ENCODE results near the gene ADM. TPM values are rescaled to one million over a fixed set of nuclear protein-coding genes. Genes with fewer than 3 reads are reported as not detected.

The ADM gene
- total RNA-seq, 1 donor from 2014 or later = 239 TPM

DNA sequence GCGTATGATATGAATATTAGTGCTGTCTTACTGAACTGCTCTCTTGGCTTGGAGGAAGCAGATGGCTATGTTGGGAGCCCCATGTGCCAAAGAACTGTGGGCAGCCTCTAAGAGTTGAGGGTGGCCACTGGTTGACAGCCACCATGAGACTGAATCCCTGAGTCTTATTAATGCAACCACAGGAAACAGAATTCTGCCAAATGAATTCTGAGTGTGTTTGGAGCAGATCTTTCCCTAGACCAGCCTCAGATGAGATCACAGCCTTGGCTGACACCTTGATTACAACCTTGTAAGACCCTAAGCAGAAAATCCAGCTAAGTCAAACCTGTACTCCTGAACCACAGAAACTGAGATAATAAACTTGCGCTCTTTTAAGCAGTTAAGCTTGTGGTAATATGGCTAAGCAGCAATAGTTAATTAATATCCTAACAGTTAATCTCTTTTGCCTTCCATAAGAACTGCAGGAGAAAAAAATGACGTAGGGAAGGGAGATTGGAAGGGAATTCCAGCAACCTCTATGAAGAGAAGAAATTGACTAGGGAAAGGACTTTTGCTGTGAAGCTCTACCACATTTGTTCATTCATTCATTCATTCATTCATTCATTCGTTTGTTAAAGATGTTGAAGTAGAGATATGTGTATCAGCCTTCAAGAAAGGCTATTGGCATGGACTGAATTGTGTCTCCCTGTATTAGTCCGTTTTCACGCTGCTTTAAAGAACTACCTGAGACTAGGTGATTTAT is 26.8 kb downstream of the ADM start:
- Mint-ChIP-seq H3K36me3 (ENCODE audit: unreplicated experiment) (no peaks in the 10 kb centered on the region), H3K27me3 (ENCODE audit: unreplicated experiment) (no peaks in the 10 kb centered on the region), H3K9me3 (ENCODE audit: unreplicated experiment) (no peaks in the 10 kb centered on the region), H3K27ac (ENCODE audit: unreplicated experiment) (no peak overlapping the region), H3K4me3 (ENCODE audit: unreplicated experiment) (no peak overlapping the region), H3K4me1 (ENCODE audit: unreplicated experiment) (peaks cover 30% of the 10 kb centered on the region)
- DNase-seq (ENCODE audit: extremely low spot score, unreplicated experiment) = no peak
- TF ChIP-seq, protein P1, sequence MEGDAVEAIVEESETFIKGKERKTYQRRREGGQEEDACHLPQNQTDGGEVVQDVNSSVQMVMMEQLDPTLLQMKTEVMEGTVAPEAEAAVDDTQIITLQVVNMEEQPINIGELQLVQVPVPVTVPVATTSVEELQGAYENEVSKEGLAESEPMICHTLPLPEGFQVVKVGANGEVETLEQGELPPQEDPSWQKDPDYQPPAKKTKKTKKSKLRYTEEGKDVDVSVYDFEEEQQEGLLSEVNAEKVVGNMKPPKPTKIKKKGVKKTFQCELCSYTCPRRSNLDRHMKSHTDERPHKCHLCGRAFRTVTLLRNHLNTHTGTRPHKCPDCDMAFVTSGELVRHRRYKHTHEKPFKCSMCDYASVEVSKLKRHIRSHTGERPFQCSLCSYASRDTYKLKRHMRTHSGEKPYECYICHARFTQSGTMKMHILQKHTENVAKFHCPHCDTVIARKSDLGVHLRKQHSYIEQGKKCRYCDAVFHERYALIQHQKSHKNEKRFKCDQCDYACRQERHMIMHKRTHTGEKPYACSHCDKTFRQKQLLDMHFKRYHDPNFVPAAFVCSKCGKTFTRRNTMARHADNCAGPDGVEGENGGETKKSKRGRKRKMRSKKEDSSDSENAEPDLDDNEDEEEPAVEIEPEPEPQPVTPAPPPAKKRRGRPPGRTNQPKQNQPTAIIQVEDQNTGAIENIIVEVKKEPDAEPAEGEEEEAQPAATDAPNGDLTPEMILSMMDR (IDR thresholded peaks at IDR 0.05) = no peak

DNA sequence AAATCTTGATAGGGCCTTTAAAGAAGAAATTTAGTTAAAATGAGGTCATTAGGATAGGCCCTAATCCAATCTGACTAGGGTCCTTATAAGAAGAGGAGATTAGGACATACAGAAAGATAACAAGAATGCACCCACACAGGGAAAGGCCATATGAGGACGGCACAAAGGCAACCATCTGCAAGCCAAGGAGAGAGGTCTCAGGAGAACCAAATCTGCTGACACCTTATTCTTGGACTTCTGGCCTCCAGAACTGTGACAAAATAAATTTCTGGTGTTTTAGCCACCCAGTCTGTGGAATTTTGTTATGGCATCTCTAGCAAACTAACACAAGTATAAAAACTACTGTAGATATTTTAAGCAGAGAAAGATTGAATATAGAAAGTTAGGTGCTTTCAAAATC is 28.6 kb downstream of the ADM start:
- Mint-ChIP-seq H3K4me3 (ENCODE audit: unreplicated experiment) (no peak overlapping the region), H3K9me3 (ENCODE audit: unreplicated experiment) (no peaks in the 10 kb centered on the region), H3K27me3 (ENCODE audit: unreplicated experiment) (no peaks in the 10 kb centered on the region), H3K36me3 (ENCODE audit: unreplicated experiment) (no peaks in the 10 kb centered on the region), H3K4me1 (ENCODE audit: unreplicated experiment) (peaks cover 14% of the 10 kb centered on the region), H3K27ac (ENCODE audit: unreplicated experiment) (no peak overlapping the region)
- DNase-seq (ENCODE audit: extremely low spot score, unreplicated experiment) = no peak
- TF ChIP-seq, protein P1 (IDR thresholded peaks at IDR 0.05) = no peak

DNA sequence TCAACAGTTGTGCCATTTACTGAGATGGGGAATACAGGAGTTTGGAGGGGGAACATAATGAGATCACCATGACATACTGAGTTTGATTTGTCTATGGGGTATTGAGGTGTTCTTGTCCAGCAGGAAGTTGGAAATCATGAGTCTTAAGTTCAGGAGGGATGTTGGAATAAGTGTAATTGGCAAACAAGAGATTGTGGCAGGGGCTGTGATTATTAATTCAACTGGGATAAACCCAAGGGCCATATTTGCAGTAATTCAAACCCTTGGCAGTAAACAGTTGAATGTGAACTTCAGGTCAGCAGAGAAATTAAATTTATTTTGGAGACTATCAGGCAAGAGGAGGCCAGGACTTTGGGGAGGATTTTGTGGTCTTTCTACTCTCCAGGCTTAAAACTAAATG is 33.4 kb downstream of the ADM start:
- Mint-ChIP-seq H3K27me3 (ENCODE audit: unreplicated experiment) (no peaks in the 10 kb centered on the region), H3K36me3 (ENCODE audit: unreplicated experiment) (no peaks in the 10 kb centered on the region), H3K4me3 (ENCODE audit: unreplicated experiment) (no peak overlapping the region), H3K27ac (ENCODE audit: unreplicated experiment) (no peak overlapping the region), H3K9me3 (ENCODE audit: unreplicated experiment) (no peaks in the 10 kb centered on the region), H3K4me1 (ENCODE audit: unreplicated experiment) (no peaks in the 10 kb centered on the region)
- TF ChIP-seq, protein P1 (IDR thresholded peaks at IDR 0.05) = no peak
- DNase-seq (ENCODE audit: extremely low spot score, unreplicated experiment) = no peak

DNA sequence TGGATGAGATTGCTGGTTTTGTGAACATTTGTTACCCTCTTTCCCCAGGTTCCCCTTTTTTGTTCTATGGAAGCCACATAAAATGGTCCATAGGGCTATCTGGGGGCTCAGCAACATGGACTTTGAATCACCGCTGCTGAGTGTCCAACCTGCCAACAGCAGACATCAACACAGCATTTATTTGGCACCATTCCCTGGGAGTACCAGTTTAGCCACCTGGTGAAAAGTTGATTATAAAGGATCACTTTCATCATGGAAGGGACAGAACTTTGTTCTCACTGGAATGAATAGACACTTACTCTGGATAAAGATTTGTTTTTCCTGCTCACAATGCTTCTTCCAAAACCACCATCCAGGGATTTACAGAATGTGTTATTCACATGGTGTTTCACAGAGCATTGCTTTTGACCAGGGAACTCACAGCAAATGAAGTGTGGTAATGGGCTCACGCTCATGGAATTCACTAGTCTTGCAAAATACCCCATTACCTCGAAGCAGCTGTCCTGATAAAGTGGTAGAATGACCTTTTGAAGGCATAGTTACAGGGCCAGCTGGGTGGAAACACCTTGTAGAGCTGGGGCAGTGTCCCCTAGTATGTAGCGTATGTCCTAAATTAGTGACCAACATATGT is 43.9 kb downstream of the ADM start:
- Mint-ChIP-seq H3K4me1 (ENCODE audit: unreplicated experiment) (peaks cover 16% of the 10 kb centered on the region), H3K9me3 (ENCODE audit: unreplicated experiment) (peaks cover 5% of the 10 kb centered on the region), H3K36me3 (ENCODE audit: unreplicated experiment) (no peaks in the 10 kb centered on the region), H3K4me3 (ENCODE audit: unreplicated experiment) (no peak overlapping the region), H3K27ac (ENCODE audit: unreplicated experiment) (no peak overlapping the region), H3K27me3 (ENCODE audit: unreplicated experiment) (peaks cover 2% of the 10 kb centered on the region)
- no peak for DNase-seq (ENCODE audit: extremely low spot score, unreplicated experiment)
- TF ChIP-seq, protein P1 (IDR thresholded peaks at IDR 0.05) = no peak

DNA sequence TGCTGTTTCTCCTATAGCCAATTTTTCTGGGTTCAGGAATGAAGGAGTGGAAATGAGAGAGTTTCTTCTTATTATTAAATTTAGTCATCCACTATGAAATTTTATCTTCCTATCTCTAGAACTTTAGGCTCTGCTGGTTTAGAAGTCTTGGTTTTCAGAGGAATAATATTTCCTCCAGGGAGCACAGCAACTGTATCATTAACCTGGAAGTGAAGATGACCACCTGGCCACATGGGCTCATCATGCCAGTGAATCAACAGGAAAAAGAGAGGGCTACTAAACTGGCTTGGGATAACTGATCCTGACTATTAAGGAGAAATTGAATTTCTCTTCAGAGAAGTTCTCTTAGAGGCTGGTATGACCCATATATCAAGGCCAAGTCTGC is 44.4 kb downstream of the ADM start:
- H3K4me1 Mint-ChIP-seq (ENCODE audit: unreplicated experiment) = peaks cover 16% of the 10 kb centered on the region
- H3K27ac Mint-ChIP-seq (ENCODE audit: unreplicated experiment) = no peak overlapping the region
- no peak overlapping the region for H3K4me3 Mint-ChIP-seq (ENCODE audit: unreplicated experiment)
- TF ChIP-seq, protein P1 (IDR thresholded peaks at IDR 0.05) = no peak
- H3K36me3 Mint-ChIP-seq (ENCODE audit: unreplicated experiment) = no peaks in the 10 kb centered on the region
- DNase-seq (ENCODE audit: extremely low spot score, unreplicated experiment) = no peak
- H3K9me3 Mint-ChIP-seq (ENCODE audit: unreplicated experiment) = peaks cover 5% of the 10 kb centered on the region
- peaks cover 2% of the 10 kb centered on the region for H3K27me3 Mint-ChIP-seq (ENCODE audit: unreplicated experiment)

Data from osteocyte (in vitro differentiated cells).